GM18499 (cell line): ENCODE measurements around the gene DEFB108B.
"Not testable (repeated sequence)": the region's sequence is repeated elsewhere in the genome, so short reads cannot be mapped to it uniquely, and the experiment has no call there.

Experiments
- ATAC-seq: cut with Tn5 transposase; IDR thresholded peaks from one replicate; pipeline ENCODE4 v1.9.1; 2021; ENCODE audit warnings: moderate number of reproducible peaks; ENCODE audit not compliant: insufficient read depth, unreplicated experiment

The DEFB108B gene

DNA sequence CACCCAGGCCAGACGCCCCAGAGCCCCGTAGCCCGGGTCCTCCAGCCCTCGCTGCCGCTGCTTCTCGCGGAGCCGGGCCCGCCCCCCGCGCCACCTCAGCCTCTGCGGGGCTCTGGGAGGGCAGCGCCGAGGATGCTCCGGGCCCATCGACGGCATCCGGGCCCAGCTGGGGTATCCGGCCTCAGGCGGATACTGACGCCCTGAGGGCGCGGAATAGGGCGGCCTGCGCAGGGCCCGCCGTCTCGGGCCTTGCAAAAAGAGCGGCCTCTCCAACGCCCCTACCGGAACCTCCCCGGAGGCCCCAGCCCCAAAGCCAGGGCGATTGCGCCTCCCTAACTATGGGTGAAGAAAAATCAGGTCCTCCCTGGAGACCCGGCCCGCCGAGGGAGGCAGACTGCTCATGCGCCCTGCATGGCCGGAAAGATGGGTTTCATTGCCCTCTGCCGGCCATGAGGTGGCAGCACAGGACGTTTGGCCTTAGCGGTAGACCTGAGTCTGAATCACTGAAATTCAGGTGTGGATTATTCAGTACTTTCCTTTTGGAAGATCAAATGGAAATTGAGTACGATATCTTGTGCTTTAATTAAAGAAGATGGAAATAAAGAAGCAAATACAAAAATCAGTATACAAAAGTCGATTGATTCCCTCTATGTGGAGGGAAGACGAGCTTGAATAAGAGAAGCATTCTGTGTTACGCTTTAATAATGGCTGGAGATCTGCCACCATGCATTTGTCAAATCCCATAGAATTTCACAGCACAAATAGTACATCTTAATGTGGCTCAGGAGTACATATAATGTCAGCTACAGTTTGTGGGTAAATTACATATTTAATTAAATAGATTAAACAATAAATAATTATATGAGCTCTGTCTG is 19.3 kb upstream of the DEFB108B start:
- ATAC-seq, result not testable (repeated sequence)

DNA sequence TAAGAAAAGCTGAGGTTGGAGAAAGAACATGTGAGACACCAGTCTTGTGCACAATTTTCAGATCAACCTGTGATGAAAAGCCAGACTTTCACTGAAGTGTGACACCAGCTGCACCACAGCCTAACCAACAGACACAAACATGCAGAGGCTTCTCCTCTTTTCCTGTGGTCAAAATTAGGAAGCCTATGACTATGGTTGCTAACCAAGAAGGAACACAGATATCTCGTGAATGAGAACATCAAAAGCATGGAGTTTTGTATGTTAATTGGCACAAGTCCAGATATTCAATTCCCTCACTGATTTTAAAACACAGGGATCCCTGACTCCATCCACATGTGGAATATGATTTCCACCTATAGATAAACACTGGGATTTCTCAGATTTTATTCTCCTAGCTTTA is 11.5 kb upstream of the DEFB108B start:
- ATAC-seq, result not testable (repeated sequence)

DNA sequence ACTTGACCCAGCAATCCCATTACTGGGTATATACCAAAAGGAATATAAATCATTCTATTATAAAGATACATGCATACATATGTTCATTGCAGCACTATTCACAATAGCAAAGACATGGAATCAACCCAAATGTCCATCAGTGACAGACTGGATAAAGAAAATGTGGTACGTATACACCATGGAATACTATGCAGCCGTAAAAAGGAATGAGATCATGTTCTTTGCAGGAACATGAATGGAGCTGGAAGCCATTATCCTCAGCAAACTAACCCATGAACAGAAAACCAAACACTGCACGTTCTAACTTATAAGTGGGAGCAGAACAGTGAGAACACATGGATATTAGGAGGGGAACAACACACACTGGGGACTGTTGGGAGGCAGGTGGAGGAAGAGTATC is 3.8 kb upstream of the DEFB108B start:
- ATAC-seq, result not testable (repeated sequence)

DNA sequence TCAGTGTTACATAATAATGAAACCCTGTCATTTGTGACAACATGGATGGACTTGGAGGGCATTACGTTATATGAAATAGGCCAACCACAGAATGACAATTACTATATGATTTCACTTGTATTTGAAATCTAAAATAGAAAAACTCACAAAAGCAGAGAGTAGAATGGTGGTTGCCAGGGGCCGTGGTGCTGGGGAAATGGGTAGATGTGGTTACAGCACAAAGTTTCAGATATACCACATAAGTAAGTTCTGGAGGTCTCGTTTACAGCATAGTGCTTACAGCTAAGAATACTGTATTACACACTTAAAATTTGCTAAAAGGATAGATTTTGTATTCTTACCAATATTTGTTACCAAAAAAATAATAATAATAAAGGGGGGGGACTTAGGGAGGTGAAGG is 3.3 kb upstream of the DEFB108B start:
- not testable (repeated sequence) for ATAC-seq

DNA sequence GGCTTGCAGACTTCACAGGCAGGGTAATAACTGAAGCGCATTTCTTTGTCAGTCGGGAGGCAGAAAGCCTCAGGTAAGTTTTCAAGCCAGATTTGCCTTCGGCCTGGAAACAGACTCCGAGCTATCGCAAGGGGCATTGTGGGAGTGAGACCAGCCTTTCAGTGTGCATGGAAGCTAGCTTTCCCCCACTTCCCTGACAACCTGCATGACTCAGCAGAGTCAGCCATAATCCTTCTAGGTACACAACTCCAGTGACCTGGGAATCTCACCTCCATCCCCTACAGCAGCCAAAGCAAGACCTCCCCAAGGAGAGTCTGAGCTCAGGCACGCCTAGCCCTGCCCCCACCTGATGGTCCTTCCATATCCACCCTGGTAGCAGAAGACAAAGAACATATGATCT is 9.7 kb downstream of the DEFB108B start:
- ATAC-seq, result not testable (repeated sequence)

DNA sequence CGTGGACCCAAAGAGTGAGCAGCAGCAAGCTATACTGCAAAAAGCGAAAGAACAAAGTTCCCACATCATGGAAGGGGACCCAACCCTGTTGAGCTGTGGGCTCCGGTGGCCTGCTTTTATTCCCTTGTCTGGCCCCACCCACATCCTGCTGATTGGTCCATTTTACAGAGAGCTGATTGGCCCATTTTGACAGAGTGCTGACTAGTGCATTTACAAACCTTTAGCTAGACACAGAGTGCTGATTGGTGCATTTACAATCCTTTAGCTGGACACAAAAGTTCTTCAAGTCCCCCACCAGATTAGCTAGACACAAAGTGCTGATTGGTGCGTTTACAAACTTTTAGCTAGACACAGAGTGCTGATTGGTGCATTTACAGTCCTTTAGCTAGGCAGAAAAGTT is 10.4 kb downstream of the DEFB108B start:
- not testable (repeated sequence) for ATAC-seq

DNA sequence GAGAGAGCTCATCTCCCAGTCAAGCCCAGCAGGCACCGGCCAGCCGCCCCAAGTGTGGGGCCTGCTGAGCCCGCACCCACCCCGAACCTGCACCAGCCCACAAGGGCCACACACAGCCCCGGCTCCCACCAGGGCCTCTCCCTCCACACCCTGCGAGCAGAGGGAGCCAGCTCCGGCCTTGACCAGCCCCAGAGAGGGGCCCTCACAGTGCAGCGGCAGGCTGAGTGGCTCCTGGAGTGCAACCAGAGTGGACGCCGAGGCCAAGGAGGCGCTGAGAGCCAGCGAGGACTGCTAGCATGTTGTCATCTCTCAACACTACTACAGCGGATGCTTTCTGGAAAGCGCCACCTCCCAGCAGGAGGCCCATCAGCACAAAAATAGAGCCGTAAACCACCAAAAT is 10.9 kb downstream of the DEFB108B start:
- no peak for ATAC-seq

DNA sequence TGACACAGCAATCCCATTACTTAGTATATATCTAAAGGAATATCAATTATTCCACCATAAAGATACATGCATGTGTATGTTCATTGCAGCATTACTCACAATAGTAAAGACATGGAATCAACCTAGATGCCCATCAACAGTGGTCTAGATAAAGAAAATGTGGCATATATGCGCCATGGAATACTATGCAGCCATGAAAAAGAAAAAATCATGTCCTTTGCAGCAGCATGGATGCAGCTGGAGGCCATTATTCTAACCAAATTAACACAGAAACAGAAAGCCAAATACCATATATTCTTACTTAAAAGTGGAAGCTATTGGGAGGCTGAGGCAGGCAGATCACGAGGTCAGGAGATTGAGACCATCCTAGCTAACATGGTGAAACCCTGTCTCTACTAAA is 20.9 kb downstream of the DEFB108B start:
- ATAC-seq, result not testable (repeated sequence)

DNA sequence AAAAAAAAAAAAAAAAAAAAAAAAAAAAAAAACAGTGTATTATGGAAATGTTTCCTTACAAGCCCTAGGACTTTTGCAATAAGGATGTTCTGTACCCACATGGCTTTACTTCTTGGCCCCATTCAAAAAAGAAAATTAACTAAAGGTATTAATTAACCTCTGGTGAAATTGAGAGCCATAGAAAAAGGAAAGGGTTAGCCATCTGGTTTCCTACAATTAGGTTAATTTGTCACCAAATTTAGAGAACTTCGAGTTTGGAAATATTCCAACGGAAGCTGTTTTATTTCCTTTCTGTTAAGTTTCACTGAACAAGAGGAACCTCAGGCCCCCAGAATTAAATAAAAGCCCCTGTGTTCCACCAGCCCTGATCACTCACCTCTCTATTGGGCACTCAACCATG is 22.9 kb downstream of the DEFB108B start:
- not testable (repeated sequence) for ATAC-seq

DNA sequence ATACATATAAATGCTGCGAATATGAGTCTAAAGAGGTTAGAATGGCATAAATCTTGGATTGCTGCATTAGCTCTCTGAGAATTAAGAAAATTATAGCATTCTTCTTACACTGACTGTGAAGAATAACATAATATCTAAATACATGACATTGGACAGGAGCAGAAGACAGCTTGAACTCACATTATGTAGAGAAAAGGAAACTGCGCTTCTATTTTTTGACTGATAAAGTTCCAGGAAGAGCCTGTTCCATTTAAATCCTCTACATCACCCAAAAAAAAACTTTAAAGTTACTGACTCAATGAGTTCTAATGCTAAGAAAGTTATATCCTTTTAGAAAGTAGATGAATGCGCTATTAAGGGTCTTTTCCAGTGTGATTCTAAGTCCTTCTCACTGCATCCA is 27.8 kb downstream of the DEFB108B start:
- not testable (repeated sequence) for ATAC-seq

DNA sequence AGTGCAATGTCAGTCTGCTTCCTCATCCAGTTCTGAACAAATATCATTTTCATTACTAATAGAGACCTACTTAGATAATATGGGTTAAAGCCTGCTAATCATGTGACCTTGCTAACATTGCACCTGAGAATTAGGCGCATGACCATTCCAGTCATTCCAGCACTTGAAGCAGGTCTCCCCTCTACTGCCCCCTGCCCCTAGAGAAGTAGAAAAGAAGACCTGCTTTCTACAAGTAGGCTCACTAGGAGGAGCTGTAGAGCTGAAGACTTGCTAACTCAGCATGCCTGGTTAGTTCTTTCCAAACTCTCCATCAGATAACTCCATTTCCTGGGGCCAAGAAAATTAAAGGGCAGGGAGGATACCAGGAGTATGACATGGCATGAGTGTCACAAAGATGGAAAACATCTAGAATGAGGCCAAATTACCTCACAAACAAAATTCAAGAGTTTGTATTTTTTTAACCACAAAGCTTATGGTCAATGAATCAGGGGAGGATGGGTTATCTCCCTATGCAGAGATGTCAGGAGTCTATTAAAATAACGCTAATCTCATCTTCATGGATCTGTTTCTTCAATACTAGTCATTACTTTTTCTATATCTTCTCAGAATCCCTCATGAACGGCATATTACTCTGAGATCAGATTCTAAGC is 31.1 kb downstream of the DEFB108B start:
- ATAC-seq, result not testable (repeated sequence)

DNA sequence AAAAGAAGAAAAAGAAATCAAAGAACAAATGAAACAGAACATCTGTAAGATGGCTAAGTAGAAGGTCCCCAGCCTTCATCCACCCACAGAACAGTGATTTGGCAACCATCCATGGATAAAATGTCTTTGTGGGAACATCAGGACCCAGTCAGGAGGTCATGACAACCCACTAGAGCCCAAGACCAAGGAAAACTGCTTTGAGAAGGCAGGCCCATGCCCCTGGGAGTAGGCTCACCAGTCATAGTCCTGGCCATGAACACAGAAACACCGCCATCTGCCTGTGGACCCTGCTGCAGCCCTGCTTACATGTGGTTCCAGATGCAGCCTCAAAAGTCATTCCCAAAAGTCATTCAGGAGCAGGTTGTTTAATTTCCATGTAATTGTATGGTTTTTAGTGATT is 34.2 kb downstream of the DEFB108B start:
- not testable (repeated sequence) for ATAC-seq

DNA sequence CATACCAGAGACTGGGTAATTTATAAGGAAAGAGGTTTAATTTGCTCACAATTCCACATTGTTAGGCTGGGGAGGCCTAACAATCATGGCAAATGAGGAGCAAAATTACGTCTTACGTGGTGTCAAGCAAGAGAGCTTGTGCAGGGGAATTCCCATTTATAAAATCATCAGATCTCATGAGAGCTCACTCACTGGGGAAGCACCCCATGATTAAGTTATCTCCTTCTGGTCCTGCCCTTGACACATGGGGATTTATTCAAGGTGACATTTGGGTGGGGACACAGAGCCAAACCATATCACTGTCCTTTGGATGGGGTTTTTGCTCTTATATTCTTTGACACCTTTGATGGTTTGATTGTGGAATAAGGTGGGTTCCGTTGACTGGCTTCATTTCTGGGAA is 36.9 kb downstream of the DEFB108B start:
- ATAC-seq, result not testable (repeated sequence)

DNA sequence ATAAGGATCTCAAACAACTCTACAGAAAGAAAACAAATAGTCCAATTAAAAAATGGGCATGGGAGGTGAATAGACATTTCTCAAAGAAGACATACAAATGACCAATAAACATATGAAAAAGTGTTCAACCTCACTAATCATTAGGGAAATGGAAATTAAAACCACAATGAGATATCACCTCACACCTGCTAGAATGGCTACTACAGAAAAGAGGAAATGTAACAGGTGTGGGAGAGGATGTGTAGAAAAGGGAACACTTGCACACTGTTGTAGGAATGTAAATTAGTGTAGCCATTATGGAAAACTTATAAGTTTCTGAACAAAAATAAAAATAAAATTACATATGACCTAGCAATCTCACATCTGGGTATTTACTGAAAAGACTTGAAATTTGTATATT is 37.7 kb downstream of the DEFB108B start:
- not testable (repeated sequence) for ATAC-seq

DNA sequence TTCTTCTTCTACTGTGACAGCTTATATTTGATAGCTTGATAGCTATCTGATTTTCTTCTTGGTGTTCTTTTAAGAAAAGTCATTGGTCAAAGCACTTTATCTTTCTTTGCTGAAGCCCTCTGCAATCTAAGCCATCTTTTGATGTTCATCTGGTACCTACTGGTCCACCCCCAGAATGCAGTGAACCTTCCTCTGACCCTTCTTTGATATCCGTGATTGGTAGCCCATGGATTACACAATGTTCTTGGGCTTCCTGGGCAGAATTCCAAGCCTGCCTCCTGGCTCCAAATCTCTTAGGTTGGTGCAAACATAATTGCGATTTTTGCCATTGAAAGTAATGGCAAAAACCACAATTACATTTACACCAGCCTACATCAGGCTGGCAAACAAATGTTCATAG is 43.3 kb downstream of the DEFB108B start:
- ATAC-seq, result not testable (repeated sequence)

DNA sequence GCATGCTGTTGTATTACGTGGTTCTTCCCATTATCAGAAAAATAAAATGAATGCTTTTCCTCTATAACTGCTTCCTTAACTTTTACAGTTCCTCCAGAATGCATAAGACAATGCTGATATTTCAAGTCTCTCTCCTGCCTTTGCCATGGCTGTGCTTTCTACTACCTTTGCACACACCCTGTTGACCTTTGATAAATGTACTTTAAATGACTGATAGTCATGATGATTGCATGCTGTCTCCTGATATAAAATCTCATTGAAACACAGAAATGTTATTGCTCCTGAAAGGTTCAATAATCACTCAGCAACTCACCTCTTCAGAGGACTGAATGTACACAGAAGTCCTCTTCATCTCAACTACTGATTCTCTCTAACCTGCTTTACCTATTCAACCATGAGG is 45.1 kb downstream of the DEFB108B start, which contains the start of gene DEFB131B:
Gene DEFB131B (plus strand): TSS at position 395 of the 400 bp plus-strand sequence. CDS start 0 bp downstream, at position 395.
- not testable (repeated sequence) for ATAC-seq

DNA sequence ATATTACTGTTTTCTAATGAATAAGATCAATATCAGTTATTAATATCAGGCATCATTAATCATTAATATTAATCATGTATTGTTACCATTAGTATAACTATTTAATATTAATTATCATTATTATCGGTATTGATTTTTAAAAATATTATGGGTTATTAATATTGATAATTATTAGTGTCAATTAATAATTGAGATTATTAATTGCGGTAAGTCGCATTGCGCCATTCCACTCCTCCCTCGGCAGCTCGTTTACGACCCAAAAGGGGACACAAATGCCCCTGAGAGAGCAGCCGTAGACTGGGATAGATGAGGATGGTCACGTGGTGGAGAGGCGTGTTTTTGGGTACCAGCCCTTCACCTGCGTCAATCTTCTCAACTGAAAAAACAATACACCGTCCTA is 52.8 kb downstream of the DEFB108B start:
- not testable (repeated sequence) for ATAC-seq
